ENCODE measurements around the gene COL20A1.
"Not testable (repeated sequence)": the region's sequence is repeated elsewhere in the genome, so short reads cannot be mapped to it uniquely, and the experiment has no call there.

The COL20A1 gene

GRCh38 chr20:63333241-63333836 is 40.4 kb downstream of the COL20A1 start:
- DNase-seq (ENCODE audit: low read depth in 3 of 3): no peak

GRCh38 chr20:63334356-63334755 is 41.4 kb downstream of the COL20A1 start:
- no peak for DNase-seq (ENCODE audit: low read depth in 3 of 3)

GRCh38 chr20:63335060-63335459 is 42.1 kb downstream of the COL20A1 start:
- DNase-seq (ENCODE audit: low read depth in 3 of 3): not testable (repeated sequence)

- no peak for DNase-seq (ENCODE audit: low read depth in 3 of 3)
Measured at GRCh38 chr20:63335711-63336110, 42.7 kb downstream of the COL20A1 start.

GRCh38 chr20:63336232-63336752 is 43.3 kb downstream of the COL20A1 start:
- DNase-seq (ENCODE audit: low read depth in 3 of 3): no peak

GRCh38 chr20:63337786-63338420 is 44.9 kb downstream of the COL20A1 start:
- no peak for DNase-seq (ENCODE audit: low read depth in 3 of 3)

GRCh38 chr20:63339154-63340094 is 46.4 kb downstream of the COL20A1 start:
- not testable (repeated sequence) for DNase-seq (ENCODE audit: low read depth in 3 of 3)

GRCh38 chr20:63340158-63340688 is 47.2 kb downstream of the COL20A1 start:
- not testable (repeated sequence) for DNase-seq (ENCODE audit: low read depth in 3 of 3)

- DNase-seq (ENCODE audit: low read depth in 3 of 3): no peak
Measured at GRCh38 chr20:63342561-63343459, 49.8 kb downstream of the COL20A1 start.

- no peak for DNase-seq (ENCODE audit: low read depth in 3 of 3)
Measured at GRCh38 chr20:63343460-63344445, 50.8 kb downstream of the COL20A1 start.

- DNase-seq (ENCODE audit: low read depth in 3 of 3): no peak
Measured at GRCh38 chr20:63344616-63345327, 51.8 kb downstream of the COL20A1 start.

- no peak for DNase-seq (ENCODE audit: low read depth in 3 of 3)
Measured at GRCh38 chr20:63345328-63346100, 52.5 kb downstream of the COL20A1 start.

GRCh38 chr20:63346131-63347080 is 53.4 kb downstream of the COL20A1 start:
- DNase-seq (ENCODE audit: low read depth in 3 of 3): no peak

GRCh38 chr20:63347081-63347741 is 54.2 kb downstream of the COL20A1 start:
- no peak for DNase-seq (ENCODE audit: low read depth in 3 of 3)

- no peak for DNase-seq (ENCODE audit: low read depth in 3 of 3)
Measured at GRCh38 chr20:63347950-63348827, 55.2 kb downstream of the COL20A1 start.

Measured in stimulated activated CD4-positive, alpha-beta T cell treated with anti-CD3 and anti-CD28 coated beads, TNF-alpha, amount 100 ng/mL, for 4 hours (primary cell).